Iris pigment epithelial cell (primary cell): ENCODE results near the gene MRPL14.

Experiments
- DNase-seq: peaks from one replicate; pipeline ENCODE4 v3.0.0-alpha.2; 2011; ENCODE audit warnings: low read depth

MRPL14 gene

GRCh38 chr6:44122801-44123200 lies 4.5 kb downstream of the MRPL14 start:
- DNase-seq: peak; percentile 60

DNA sequence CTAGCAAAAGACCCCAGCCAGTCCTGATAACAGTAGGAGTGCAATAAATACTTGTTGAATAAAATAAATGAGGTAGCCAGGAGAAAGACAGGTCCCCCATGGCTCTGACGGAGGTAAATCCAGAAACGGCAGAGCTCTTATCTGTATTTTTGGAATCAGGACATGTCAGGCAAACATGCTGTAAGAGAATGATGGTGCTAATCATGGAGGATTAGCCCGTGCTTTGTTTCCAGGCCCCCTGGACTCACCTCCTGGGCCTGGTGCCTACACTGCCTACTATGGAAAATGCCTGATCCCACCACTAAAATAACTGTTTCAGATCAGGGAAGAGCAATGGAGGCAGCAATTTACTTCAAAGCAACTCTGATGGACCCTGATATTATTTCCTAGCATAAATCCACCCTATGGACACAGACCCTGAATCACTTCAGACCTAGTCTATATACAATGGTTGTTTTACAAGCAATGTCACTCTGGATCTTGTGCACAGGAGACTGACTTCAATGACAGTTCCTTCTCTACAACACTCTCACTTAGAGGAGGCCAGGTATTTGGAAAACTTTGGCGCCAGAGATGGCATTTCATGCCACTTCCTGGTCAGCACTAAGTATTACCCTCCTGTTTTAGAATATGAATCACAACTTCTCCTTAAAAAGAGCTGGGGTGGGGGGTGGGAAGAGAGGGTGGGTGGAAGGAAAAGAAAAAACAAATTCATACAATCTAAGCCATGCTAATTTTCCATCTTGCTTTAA lies 6.4 kb downstream of the MRPL14 start:
- DNase-seq: no peak

DNA sequence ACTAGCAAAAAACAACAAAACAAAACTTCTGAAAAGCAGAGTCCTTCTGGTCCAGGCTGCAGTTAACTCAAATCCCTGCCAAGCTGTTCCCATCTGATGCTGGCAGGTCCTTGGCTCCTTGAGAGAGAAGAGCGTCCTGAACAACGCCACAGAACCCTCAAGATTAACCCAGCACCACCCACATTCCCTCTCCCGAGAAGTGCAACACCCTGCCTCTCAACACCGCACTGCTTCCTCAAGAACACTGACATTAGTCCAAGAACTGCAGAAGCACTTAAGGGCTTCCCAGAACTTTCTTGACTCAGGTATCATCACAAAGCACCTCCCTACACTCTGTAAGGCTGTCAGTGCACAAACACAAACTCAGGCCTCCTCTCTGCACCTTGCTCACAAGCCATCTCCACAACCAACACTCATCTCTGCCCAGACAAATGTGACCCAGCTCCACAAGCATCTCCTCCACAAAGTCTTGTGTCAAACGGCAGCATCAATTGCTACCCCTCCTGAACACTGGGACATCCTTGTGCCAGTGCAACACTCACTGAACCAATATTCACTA lies 7.5 kb downstream of the MRPL14 start:
- DNase-seq: peak; percentile 53

DNA sequence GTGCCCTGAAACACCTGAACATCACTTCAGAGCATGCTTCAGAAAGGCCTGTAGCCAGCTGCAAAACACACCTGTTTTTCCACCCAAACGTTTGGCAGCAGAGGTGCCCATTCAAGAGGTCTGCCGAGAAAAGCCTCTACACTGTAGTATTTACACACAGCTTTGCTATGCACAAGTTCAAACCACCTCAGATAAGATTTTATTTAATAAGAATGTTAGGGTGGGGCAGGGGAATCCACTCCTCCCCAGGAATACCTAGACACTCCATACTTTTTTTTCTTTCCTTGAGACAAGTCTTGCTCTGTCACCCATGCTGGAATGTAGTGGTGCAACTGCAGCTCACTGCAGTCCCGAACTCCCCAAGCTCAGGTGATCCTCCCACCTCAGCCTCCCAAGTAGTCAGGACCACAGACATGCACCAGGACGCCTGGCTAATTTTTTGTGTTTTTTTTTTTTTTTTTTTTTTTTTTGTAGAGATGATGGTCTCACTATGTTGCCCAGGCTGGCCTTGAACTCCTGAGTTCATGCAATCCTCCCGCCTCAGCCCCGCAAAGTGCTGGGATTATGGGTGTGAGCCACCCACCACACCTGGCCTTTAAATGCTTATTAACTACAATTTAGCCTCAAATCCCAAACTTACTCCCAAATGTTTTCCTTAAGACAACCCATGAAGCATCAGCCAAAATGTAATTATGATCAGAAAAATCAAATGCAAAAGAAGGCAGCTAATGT lies 9.7 kb downstream of the MRPL14 start:
- DNase-seq: peak; percentile 46

DNA sequence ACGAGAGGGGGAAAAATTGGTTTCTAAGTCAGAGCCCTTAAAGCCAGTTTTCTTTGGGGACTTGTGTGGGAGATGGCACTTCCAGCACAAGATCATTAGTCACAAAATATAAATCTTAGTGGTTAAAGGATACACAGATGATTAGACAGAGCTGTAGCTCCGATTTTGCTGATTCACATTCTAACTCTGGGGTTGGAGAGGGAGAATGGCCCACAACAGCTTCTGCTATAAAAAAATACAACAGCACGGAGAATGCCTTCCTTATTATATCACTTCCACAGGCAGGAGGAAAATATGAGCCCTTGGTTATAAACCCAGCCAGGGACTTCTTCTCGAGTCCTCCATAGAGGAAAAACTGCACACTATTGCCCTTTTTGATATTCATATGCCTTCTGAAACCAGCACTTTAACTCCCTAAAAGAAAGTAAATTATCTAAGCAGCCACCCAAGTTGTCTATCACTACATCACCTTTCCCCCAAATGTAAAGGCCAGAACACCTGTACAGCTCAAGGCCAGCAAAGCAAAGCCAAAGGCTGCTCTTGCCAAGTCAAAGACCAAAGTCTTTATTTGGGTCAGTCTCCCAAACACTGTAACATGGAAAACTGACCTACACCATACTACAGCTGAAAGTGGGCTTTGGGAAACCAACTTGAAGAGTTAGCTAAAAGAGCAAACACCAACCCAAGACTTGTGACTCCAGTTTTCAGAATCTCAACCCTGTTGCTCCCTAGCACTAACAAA lies 10.4 kb downstream of the MRPL14 start:
- peak; percentile 95 for DNase-seq

DNA sequence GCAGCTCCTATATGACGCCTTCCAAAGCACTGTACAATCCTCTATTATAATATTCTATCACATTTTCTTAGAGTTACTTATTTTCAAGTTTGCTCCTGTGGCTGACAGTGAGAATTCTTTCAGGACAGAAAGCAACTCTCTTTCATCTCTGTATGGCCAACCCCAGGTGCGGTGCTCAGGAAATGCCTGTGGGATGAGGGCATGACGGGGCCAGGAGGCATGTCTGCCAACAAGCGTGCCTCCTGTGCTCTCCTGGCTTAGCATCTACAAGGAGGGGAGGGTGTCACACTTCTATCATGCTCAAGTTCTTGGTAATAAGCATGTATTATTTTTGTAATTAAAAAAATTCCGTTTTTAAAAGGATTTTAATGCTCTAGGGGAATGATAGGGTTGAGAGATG lies 11.4 kb downstream of the MRPL14 start:
- peak; percentile 76 for DNase-seq

GRCh38 chr6:44113414-44113813 lies 13.8 kb downstream of the MRPL14 start:
- DNase-seq: no peak

DNA sequence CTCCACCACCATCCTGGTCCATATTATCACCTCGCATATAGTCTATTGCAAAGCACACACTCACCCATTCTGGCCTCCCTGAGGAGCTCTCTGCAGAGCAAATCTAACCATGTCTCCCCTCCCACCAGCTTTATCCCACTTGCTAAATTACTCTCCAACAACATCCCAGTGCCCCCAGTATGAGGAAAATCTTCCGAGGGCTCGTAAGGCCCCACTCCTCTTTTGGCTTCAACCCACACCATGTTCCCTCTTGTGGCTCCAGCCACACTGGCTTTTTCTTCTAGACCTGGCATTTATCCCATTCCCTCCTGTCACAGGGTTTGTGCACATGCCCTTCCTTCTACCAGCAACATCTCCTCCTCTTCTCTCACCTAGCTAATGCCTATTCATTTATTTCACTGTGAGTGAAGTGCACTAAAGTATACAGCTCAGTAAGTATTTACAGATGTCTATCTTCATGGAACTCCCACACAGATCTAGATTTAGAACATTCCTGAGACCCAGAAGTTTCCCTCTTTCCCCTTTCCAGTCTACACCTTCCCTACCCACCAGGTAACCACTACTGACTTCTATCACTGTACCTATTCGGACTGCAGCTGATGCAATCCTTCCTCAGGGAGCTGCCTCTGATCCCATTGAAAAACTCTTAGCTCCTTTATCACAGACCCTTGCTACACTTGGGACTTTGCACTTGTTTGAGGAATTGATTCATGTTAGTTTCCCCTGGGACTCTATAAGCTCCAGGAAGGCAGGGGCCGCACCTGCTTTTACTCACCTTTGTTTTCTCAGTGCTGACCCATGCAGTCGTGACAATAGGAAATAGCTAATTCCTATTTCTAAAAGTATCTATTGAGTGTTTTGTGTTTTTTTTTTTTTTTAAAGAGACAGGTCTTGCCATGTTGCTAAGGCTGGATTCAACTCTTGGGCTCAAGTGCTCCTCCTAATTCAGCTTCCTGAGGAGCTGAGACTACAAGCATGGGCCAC lies 15.5 kb downstream of the MRPL14 start:
- DNase-seq: no peak

- no peak for DNase-seq
These were observed 16.3 kb downstream of the MRPL14 start for GRCh38 chr6:44110966-44111365.

- no peak for DNase-seq
These were observed 17.1 kb downstream of the MRPL14 start for GRCh38 chr6:44110005-44110676.

- DNase-seq: no peak
These were observed 18.0 kb downstream of the MRPL14 start for GRCh38 chr6:44109212-44109611.

- DNase-seq: no peak
These were observed 18.8 kb downstream of the MRPL14 start for GRCh38 chr6:44108471-44108870.

- no peak for DNase-seq
These were observed 20.2 kb downstream of the MRPL14 start for GRCh38 chr6:44107017-44107416.

DNA sequence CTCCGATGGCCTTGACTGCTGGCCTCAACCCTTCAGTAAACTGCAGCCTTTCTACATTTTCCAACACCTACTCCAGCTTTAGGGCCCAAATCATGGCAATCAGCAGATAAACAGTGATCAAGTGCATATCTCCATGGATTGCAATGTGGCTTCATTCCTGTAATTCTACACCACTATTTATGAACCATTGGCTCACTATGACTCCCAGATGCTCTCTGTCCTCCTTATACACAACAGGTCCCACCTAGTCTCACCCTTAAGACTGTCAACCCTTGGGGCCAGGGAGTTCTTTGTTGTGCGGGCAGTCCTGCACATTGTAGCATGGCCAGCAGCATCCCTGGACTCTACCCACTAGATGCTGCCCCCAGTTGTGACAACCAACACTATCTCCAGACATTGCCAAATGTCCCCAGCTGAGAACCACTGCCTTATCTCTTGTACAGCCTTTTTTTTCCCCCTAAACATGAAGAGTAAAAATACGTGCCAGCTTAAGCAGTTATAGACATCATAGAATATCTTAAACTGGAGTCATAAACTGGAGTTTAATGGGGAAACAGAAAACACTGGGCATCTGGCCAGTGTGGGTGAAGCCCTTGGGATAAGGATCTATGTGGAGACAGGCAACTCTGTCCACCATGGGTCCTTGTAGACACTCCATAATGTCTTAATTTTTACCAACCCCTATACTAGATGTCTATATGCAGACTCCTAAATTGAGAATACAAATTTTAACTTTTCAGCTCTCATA lies 21.1 kb downstream of the MRPL14 start:
- peak; percentile 67 for DNase-seq

GRCh38 chr6:44105146-44105545 lies 22.1 kb downstream of the MRPL14 start:
- no peak for DNase-seq

DNA sequence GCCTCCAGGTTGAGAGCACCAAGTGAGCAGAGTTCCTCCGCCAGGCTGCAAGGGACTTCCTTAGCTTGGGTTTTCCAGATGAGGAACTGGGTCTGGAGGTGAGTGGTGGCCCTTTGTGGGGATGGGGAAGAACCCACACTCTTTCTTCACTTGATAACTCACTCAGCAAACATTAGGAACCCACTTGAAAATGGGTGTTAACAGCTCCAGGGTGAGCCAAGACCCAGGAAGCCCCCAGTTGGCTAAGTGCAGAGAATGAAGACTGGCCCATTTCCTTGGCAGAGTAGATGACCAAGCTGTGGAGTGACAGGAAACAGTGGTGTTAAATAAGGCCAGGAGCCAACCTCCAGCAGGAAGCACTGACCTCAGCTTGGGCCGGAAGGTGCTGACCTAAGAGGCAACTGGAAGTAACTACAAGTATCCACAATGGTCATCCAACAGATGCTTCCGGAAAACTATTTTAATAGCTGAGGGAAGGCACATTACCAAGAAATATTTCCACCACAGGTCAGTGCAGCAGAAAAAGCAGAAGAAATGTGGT lies 22.7 kb downstream of the MRPL14 start:
- DNase-seq: no peak

DNA sequence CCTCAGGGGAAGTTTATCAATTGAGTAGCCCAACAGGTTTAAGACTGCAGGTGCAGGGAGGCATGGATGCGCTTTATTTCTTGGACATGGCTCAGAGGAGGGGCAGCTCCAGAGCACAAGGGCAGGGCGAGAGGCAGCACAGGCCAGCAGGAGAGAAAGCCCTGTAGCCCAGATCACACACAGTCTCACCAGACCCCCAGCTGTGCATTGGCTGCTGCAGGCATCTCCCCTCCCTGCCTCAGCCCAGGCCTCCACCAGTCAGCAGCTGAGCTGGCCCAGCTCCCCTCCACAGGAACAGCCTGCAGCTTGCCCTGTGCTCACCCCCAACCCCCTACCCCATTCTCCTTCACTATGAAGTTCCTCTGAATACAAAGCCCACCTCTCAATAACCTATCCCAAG lies 24.7 kb downstream of the MRPL14 start:
- DNase-seq: no peak

DNA sequence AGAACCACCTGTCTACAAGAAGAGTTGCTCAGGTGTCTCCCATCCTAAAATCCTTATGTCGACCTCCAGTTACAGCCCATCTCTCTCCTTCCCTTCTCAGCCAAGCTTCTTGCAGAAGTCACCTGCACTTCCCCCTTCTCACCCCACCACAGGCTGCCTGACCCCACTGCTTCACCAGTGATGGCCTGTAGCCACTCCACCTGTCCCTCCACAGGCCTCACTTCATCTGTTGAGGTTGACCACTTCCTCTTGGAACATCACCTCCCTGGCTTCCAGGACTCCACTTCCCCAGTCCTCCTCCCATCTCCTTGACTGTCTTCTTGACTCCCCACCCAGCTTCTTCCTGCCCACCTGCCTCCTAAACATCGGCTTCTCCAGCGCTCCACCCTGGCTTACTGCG lies 25.4 kb downstream of the MRPL14 start:
- no peak for DNase-seq

DNA sequence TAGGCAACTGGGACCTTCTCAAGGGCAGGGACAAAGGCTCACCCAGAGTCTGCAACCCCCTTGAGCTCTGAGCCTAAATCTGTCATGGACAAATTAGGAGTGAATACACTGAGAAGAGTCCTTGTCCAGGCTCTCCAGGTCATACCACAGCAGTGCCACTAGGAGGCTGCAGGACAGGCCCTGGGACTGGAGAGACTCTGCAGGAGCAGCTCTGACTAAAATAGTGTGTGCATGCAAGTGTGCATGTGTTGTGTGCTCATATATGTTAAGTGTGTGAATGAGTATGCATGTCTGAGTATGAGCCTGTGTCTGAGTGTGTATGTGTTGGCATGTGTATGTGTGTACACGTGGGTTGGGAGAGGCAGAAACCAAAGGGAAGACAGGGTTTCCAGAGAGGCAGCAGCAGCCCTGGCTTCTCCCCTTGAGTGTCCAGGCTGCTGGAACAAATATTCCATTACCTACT lies 27.1 kb downstream of the MRPL14 start:
- DNase-seq: peak; percentile 51

- no peak for DNase-seq
These were observed 28.1 kb downstream of the MRPL14 start for GRCh38 chr6:44099192-44099591.
